DND-41 (cell line): ENCODE data around the gene LDLRAP1.

Experiments
- CTCF ChIP-seq: IDR thresholded peaks from 2 replicates; pipeline ENCODE4 v1.5.1; 2012; ENCODE audit warnings: borderline replicate concordance, low read length, moderate library complexity, mild to moderate bottlenecking; ENCODE audit not compliant: poor library complexity, severe bottlenecking; ENCODE audit errors: extremely low read depth
- EZH2 ChIP-seq: IDR thresholded peaks from 3 replicates; pipeline ENCODE4 v1.6.1; 2012; ENCODE audit warnings: borderline replicate concordance, low read depth, mild to moderate bottlenecking, moderate library complexity, low read length, inconsistent platforms; ENCODE audit not compliant: severe bottlenecking

- TF ChIP-seq CTCF (no peak), EZH2 (no peak)
These were observed 13.5 kb downstream of the LDLRAP1 start for GRCh38 chr1:25556791-25557476.
